ENCODE results near the gene NOS3.
"Not testable (repeated sequence)": the region's sequence is repeated elsewhere in the genome, so short reads cannot be mapped to it uniquely, and the experiment has no call there.

NOS3 gene

GRCh38 chr7:151019130-151019447 lies 28.3 kb downstream of the NOS3 start:
- no peak for DNase-seq

- DNase-seq, result no peak
These were observed 29.4 kb downstream of the NOS3 start for GRCh38 chr7:151020231-151020630.

GRCh38 chr7:151023232-151023631 lies 32.4 kb downstream of the NOS3 start:
- no peak for DNase-seq

GRCh38 chr7:151024435-151025056 lies 33.7 kb downstream of the NOS3 start, which contains the start of gene ATG9B:
ATG9B (minus strand) TSS chr7:151024494; CDS start chr7:151024423, 71 bp downstream.
- DNase-seq, result no peak

- DNase-seq, result no peak
These were observed 35.3 kb downstream of the NOS3 start for GRCh38 chr7:151025924-151026671.

- DNase-seq, result not testable (repeated sequence)
These were observed 36.2 kb downstream of the NOS3 start for GRCh38 chr7:151026771-151027727.

GRCh38 chr7:151027728-151028130 lies 36.9 kb downstream of the NOS3 start:
- not testable (repeated sequence) for DNase-seq

- DNase-seq, result peak; percentile 97
These were observed 37.5 kb downstream of the NOS3 start, which contains the start of gene ABCB8 for GRCh38 chr7:151028131-151028947. ABCB8 (plus strand) TSS chr7:151028450; CDS start chr7:151028516, 66 bp downstream.

GRCh38 chr7:151028948-151029501 lies 38.2 kb downstream of the NOS3 start:
- DNase-seq, result no peak

- no peak for DNase-seq
These were observed 40.2 kb downstream of the NOS3 start for GRCh38 chr7:151031011-151031410.

GRCh38 chr7:151032936-151033863 lies 42.4 kb downstream of the NOS3 start:
- no peak for DNase-seq

GRCh38 chr7:151033864-151034249 lies 43.0 kb downstream of the NOS3 start:
- no peak for DNase-seq

- no peak for DNase-seq
These were observed 43.7 kb downstream of the NOS3 start for GRCh38 chr7:151034312-151035025.

GRCh38 chr7:151035026-151035717 lies 44.4 kb downstream of the NOS3 start:
- no peak for DNase-seq

GRCh38 chr7:151035902-151036301 lies 45.1 kb downstream of the NOS3 start:
- DNase-seq, result no peak

GRCh38 chr7:151038951-151039849 lies 48.4 kb downstream of the NOS3 start:
- DNase-seq, result no peak

- DNase-seq, result no peak
These were observed 49.2 kb downstream of the NOS3 start for GRCh38 chr7:151039850-151040548.

Data from SHP77 treated with DMSO at 0.1 percent for 48 hours (cell line).